K562 (cell line): ENCODE measurements around the gene DDX41. TPM values are rescaled to one million over a fixed set of nuclear protein-coding genes. Genes with fewer than 3 reads are reported as not detected.

Experiments
- DPF2 ChIP-seq: fragments of 450-650 bp; IDR thresholded peaks from 2 replicates; pipeline ENCODE4 v1.6.1; 2016
- ELF2 ChIP-seq: fragments of 250-450 bp; sonication (Bioruptor Pico); IDR thresholded peaks from 2 replicates; pipeline ENCODE4 v1.5.0; 2021; ENCODE audit warnings: mild to moderate bottlenecking
- FIP1L1 ChIP-seq: fragments of 200-400 bp; formaldehyde crosslinking; IDR thresholded peaks from 2 replicates; pipeline ENCODE4 v1.6.1; 2018; ENCODE audit warnings: mild to moderate bottlenecking, low read depth, low read length; ENCODE audit not compliant: poor library complexity, severe bottlenecking
- NR3C1 ChIP-seq: sonication (generic); formaldehyde crosslinking; IDR thresholded peaks from 2 replicates; pipeline ENCODE4 v1.8.1; 2022; ENCODE audit warnings: missing genetic modification reagents
- RCOR1 ChIP-seq, 2 experiments: IDR thresholded peaks; 2 replicates each; pipeline ENCODE4 v1.6.1; 2012; ENCODE audit warnings: low read depth in 2 of 2, low read length in 2 of 2, borderline replicate concordance in 1 of 2, improper control_type of control experiment in 1 of 2
- TBL1XR1 ChIP-seq, 2 experiments: IDR thresholded peaks; 2 replicates each; pipeline ENCODE4 v1.6.1; 2012; ENCODE audit warnings: improper control_type of control experiment in 2 of 2, low read length in 2 of 2, mild to moderate bottlenecking in 1 of 2
- ZNF707 ChIP-seq: fragments of 250-450 bp; sonication (Bioruptor Pico); conservative IDR thresholded peaks from 2 replicates; pipeline ENCODE4 v1.8.0; 2022; ENCODE audit warnings: inconsistent platforms, mild to moderate bottlenecking, moderate library complexity
- polyA plus RNA-seq, 8 experiments: library from polyadenylated mRNA; depleted of rRNA in 4 of 8; stranded (reverse) in 5 of 8; unstranded in 3 of 8; fragments of >200 nt; fragmentation: Nextera tagmentation in 2 of 8; fragmentation: Illumina TruSeq in 1 of 8; extraction: Ambion mirVana in 2 of 8; extraction: Trizol in 1 of 8; gene quantifications; 2 replicates each; pipeline versions ENCODE4 v1.2.1 to v1.2.3, GENCODE V29; 2011 to 2014; ENCODE audit warnings: inconsistent platforms in 1 of 8, missing spikeins in 1 of 8
- total RNA-seq, 7 experiments: library from RNA; depleted of rRNA in 6 of 7; stranded (reverse); fragments of >200 nt in 6 of 7; fragmentation: Illumina TruSeq in 2 of 7; extraction: Trizol in 2 of 7; gene quantifications; 2 replicates each; pipeline versions ENCODE4 v1.2.1 to v1.2.3, GENCODE V29; 2011 to 2021; ENCODE audit warnings: low replicate concordance in 1 of 7
- TF ChIP-seq, protein P1 (sequence below): fragments of 250-450 bp; sonication (Bioruptor Pico); IDR thresholded peaks from 2 replicates; pipeline ENCODE4 v1.4.0; 2020
- TF ChIP-seq, protein P2 (sequence below): sonication (generic); formaldehyde crosslinking; IDR thresholded peaks from 2 replicates; pipeline ENCODE4 v1.8.1; 2022; ENCODE audit warnings: missing genetic modification reagents
- TF ChIP-seq, protein P3 (sequence below), 3 experiments: IDR thresholded peaks in 2 of 3; conservative IDR thresholded peaks in 1 of 3; 2 replicates each; pipeline ENCODE4 v1.5.1; 2011 to 2012; ENCODE audit warnings: low read length in 3 of 3, mild to moderate bottlenecking in 3 of 3, control low read depth in 2 of 3, improper control_type of control experiment in 1 of 3, inconsistent platforms in 1 of 3, low read depth in 1 of 3, mixed read lengths in 1 of 3, moderate library complexity in 1 of 3; ENCODE audit not compliant: insufficient read depth in 2 of 3
- TF ChIP-seq, protein P4 (sequence below): fragments of 450-650 bp; IDR thresholded peaks from 2 replicates; pipeline ENCODE4 v1.6.1; 2016; ENCODE audit warnings: antibody characterized with exemption
- TF ChIP-seq, protein P5 (sequence below): fragments of 450-650 bp; formaldehyde crosslinking; IDR thresholded peaks from 2 replicates; pipeline ENCODE4 v1.4.0; 2022; ENCODE audit warnings: missing genetic modification characterization

The DDX41 gene
- total and polyA plus RNA-seq, 9 of the 15 experiments (the other 6 are each of a cell fraction or from before 2014, with no cell fraction given) = 38.2 to 284 (median 116) TPM

DNA sequence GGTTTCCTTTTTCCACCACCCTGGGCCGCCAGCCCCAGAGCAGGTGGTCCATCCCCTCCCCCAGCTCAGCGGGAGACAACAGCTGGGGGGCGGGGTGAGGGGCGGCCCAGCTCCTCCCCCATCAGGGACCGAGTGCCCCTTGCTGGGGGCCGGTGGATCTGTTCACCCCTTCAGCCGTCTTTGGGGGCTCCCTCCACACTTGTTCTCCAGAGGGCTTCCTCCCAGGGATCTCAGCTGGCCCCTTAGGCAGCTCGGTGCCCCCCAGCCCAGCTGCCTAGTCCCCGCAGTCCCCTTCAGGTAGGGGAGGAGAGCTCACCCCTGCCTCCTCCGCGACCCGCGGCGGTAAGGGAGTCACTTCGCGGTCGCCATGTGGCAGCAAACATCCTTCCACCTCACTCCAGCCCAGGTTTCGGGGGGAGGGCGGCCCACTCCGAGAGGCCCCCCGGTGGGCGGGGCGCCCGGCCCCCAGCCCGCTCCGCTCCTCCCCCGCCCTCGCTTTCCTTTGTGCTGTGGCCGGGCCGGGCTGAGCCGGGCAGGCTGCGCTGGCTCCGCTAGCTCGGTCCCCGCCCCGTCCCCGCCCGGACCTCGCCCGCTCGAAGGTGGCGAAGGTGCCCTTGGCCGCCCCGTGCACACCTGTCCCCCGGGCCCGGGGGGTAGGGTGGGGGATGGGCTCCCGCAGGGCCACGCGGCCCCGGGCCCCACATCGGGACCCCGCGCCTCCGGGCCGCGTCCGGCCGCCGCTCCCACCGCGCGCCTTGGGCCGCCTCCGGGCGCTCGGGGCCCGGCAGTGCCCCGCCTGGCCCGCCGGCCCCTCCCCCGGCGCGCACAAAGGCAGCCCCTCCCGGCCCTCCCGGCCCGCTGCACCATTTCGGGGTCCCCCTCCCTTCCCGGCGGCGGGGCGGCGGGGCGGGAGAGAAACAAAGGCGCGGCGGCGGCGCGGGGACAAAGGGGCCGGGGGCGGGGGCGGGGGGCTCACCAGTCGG lies 44.0 kb downstream of the DDX41 start (continued):
- TF ChIP-seq, protein P1, sequence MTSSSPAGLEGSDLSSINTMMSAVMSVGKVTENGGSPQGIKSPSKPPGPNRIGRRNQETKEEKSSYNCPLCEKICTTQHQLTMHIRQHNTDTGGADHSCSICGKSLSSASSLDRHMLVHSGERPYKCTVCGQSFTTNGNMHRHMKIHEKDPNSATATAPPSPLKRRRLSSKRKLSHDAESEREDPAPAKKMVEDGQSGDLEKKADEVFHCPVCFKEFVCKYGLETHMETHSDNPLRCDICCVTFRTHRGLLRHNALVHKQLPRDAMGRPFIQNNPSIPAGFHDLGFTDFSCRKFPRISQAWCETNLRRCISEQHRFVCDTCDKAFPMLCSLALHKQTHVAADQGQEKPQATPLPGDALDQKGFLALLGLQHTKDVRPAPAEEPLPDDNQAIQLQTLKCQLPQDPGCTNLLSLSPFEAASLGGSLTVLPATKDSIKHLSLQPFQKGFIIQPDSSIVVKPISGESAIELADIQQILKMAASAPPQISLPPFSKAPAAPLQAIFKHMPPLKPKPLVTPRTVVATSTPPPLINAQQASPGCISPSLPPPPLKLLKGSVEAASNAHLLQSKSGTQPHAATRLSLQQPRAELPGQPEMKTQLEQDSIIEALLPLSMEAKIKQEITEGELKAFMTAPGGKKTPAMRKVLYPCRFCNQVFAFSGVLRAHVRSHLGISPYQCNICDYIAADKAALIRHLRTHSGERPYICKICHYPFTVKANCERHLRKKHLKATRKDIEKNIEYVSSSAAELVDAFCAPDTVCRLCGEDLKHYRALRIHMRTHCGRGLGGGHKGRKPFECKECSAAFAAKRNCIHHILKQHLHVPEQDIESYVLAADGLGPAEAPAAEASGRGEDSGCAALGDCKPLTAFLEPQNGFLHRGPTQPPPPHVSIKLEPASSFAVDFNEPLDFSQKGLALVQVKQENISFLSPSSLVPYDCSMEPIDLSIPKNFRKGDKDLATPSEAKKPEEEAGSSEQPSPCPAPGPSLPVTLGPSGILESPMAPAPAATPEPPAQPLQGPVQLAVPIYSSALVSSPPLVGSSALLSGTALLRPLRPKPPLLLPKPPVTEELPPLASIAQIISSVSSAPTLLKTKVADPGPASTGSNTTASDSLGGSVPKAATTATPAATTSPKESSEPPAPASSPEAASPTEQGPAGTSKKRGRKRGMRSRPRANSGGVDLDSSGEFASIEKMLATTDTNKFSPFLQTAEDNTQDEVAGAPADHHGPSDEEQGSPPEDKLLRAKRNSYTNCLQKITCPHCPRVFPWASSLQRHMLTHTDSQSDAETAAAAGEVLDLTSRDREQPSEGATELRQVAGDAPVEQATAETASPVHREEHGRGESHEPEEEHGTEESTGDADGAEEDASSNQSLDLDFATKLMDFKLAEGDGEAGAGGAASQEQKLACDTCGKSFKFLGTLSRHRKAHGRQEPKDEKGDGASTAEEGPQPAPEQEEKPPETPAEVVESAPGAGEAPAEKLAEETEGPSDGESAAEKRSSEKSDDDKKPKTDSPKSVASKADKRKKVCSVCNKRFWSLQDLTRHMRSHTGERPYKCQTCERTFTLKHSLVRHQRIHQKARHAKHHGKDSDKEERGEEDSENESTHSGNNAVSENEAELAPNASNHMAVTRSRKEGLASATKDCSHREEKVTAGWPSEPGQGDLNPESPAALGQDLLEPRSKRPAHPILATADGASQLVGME (CRISPR knock-in tag) = no peak
- TF ChIP-seq DPF2 (peak; percentile 19; the same call in 1 of the 2 replicates), RCOR1 (IDR thresholded peaks at IDR 0.05; ENCODE audit: borderline replicate concordance in 1 of 2, low read depth in 2 of 2, low read length in 2 of 2) (no peak), ELF2 (no peak), TBL1XR1 (IDR thresholded peaks at IDR 0.05; ENCODE audit: low read length in 2 of 2) (no peak), ZNF707 (CRISPR knock-in tag) (no peak), NR3C1 (CRISPR knock-in tag) (peak; percentile 30; the same call in 1 of the 2 replicates), FIP1L1 (peak; percentile 21)
- TF ChIP-seq, protein P2, sequence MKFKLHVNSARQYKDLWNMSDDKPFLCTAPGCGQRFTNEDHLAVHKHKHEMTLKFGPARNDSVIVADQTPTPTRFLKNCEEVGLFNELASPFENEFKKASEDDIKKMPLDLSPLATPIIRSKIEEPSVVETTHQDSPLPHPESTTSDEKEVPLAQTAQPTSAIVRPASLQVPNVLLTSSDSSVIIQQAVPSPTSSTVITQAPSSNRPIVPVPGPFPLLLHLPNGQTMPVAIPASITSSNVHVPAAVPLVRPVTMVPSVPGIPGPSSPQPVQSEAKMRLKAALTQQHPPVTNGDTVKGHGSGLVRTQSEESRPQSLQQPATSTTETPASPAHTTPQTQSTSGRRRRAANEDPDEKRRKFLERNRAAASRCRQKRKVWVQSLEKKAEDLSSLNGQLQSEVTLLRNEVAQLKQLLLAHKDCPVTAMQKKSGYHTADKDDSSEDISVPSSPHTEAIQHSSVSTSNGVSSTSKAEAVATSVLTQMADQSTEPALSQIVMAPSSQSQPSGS (CRISPR knock-in tag) = no peak
- TF ChIP-seq, protein P3, sequence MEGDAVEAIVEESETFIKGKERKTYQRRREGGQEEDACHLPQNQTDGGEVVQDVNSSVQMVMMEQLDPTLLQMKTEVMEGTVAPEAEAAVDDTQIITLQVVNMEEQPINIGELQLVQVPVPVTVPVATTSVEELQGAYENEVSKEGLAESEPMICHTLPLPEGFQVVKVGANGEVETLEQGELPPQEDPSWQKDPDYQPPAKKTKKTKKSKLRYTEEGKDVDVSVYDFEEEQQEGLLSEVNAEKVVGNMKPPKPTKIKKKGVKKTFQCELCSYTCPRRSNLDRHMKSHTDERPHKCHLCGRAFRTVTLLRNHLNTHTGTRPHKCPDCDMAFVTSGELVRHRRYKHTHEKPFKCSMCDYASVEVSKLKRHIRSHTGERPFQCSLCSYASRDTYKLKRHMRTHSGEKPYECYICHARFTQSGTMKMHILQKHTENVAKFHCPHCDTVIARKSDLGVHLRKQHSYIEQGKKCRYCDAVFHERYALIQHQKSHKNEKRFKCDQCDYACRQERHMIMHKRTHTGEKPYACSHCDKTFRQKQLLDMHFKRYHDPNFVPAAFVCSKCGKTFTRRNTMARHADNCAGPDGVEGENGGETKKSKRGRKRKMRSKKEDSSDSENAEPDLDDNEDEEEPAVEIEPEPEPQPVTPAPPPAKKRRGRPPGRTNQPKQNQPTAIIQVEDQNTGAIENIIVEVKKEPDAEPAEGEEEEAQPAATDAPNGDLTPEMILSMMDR (IDR thresholded peaks at IDR 0.05 in 2 of 3, conservative IDR thresholded peaks at IDR 0.05 in 1 of 3; ENCODE audit: insufficient read depth in 2 of 3, low read depth in 1 of 3, low read length in 3 of 3) = no peak
- TF ChIP-seq, protein P4, sequence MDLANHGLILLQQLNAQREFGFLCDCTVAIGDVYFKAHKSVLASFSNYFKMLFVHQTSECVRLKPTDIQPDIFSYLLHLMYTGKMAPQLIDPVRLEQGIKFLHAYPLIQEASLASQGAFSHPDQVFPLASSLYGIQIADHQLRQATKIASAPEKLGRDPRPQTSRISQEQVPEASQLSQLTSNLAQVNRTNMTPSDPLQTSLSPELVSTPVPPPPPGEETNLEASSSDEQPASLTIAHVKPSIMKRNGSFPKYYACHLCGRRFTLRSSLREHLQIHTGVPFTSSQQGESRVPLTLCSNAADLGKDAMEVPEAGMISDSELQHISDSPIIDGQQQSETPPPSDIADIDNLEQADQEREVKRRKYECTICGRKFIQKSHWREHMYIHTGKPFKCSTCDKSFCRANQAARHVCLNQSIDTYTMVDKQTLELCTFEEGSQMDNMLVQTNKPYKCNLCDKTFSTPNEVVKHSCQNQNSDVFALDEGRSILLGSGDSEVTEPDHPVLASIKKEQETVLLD = no peak
- TF ChIP-seq, protein P5, sequence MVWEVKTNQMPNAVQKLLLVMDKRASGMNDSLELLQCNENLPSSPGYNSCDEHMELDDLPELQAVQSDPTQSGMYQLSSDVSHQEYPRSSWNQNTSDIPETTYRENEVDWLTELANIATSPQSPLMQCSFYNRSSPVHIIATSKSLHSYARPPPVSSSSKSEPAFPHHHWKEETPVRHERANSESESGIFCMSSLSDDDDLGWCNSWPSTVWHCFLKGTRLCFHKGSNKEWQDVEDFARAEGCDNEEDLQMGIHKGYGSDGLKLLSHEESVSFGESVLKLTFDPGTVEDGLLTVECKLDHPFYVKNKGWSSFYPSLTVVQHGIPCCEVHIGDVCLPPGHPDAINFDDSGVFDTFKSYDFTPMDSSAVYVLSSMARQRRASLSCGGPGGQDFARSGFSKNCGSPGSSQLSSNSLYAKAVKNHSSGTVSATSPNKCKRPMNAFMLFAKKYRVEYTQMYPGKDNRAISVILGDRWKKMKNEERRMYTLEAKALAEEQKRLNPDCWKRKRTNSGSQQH (CRISPR knock-in tag) = no peak
